Endothelial cell of umbilical vein (primary cell): ENCODE measurements around the gene NUP37. TPM values are rescaled to one million over a fixed set of nuclear protein-coding genes. Genes with fewer than 3 reads are reported as not detected.
A peak's percentile ranks its signal among the peaks of the same experiment; 100 is the strongest.

Experiments
- BruUV-seq: library from RNA; stranded (reverse); fragments of 400-500 nt; replicated peaks from 2 replicates; lab custom pipeline; 2021; lab: Mats Ljungman, UMichigan
- CTCF ChIA-PET: fragments of 300-600, 350-600 bp; sonication (Branson Sonifier 250); formaldehyde crosslinking; loops from one replicate; lab custom pipeline; 2021; ENCODE audit warnings: antibody characterized with exemption, inconsistent platforms; lab: Charles Lee
- POLR2A ChIA-PET: fragments of 300-600, 350-600 bp; sonication (Branson Sonifier 250); formaldehyde crosslinking; loops from one replicate; lab custom pipeline; 2021; ENCODE audit warnings: antibody characterized with exemption, inconsistent platforms; lab: Charles Lee
- DNase-seq: peaks from one replicate; pipeline ENCODE4 v3.0.0-alpha.2; 2011; ENCODE audit warnings: low read depth, low spot score
- FAIRE-seq: peaks from 2 replicates; lab custom pipeline; 2011; peaks lifted over from hg19 to GRCh38; lab: Jason Lieb, UNC
- H2AFZ ChIP-seq: 2 replicates; pipeline ENCODE4 v1.6.0; 2012; ENCODE audit warnings: low read depth, low read length, control low read depth, inconsistent platforms
- H3K27ac ChIP-seq: 2 replicates; pipeline ENCODE4 v1.5.1; 2011; ENCODE audit warnings: low read depth, mild to moderate bottlenecking, control low read depth, low read length, moderate library complexity; ENCODE audit not compliant: insufficient read depth
- H3K27me3 ChIP-seq, 2 experiments: 2 replicates each; pipeline versions ENCODE4 v1.6.0 to v1.6.1; 2011; ENCODE audit warnings: low read length in 2 of 2, mixed read lengths in 1 of 2; ENCODE audit not compliant: control insufficient read depth in 2 of 2, insufficient read depth in 2 of 2
- H3K36me3 ChIP-seq, 2 experiments: 2 replicates in 1 of 2; 3 replicates in 1 of 2; pipeline ENCODE4 v1.5.1; 2011; ENCODE audit warnings: low read length in 2 of 2, mild to moderate bottlenecking in 1 of 2, moderate library complexity in 1 of 2; ENCODE audit not compliant: control insufficient read depth in 2 of 2, insufficient read depth in 2 of 2; ENCODE audit errors: extremely low read depth in 1 of 2
- H3K4me1 ChIP-seq: 3 replicates; pipeline ENCODE4 v1.5.1; 2011; ENCODE audit warnings: mild to moderate bottlenecking, low read length; ENCODE audit not compliant: control insufficient read depth, insufficient read depth; ENCODE audit errors: extremely low read depth
- H3K4me2 ChIP-seq: 2 replicates; pipeline ENCODE4 v1.6.1; 2011; ENCODE audit warnings: low read length, control low read depth, mixed read lengths; ENCODE audit not compliant: insufficient read depth
- H3K4me3 ChIP-seq, 3 experiments: fragments of 200-600 bp in 1 of 3; sonication (generic), shearing (Covaris generic) in 1 of 3; replicated peaks in 1 of 3; 2 replicates each; pipeline ENCODE4 v1.5.1; 2011 to 2016; ENCODE audit warnings: control low read depth in 3 of 3, low read length in 3 of 3, mild to moderate bottlenecking in 2 of 3, inconsistent platforms in 1 of 3, low read depth in 1 of 3, moderate library complexity in 1 of 3; ENCODE audit not compliant: insufficient read depth in 1 of 3
- H3K79me2 ChIP-seq: 2 replicates; pipeline ENCODE4 v1.6.0; 2012; ENCODE audit warnings: low read length, inconsistent platforms; ENCODE audit not compliant: control insufficient read depth, insufficient read depth
- H3K9ac ChIP-seq: replicated peaks from 2 replicates; pipeline ENCODE3; 2011; ENCODE audit warnings: low read length, control low read depth; ENCODE audit not compliant: insufficient read depth; ENCODE audit errors: extremely low read depth
- H3K9me1 ChIP-seq: replicated peaks from 3 replicates; pipeline ENCODE4 v1.6.0; 2011; ENCODE audit warnings: mild to moderate bottlenecking, low read length; ENCODE audit not compliant: control insufficient read depth, insufficient read depth; ENCODE audit errors: extremely low read depth
- H3K9me3 ChIP-seq: replicated peaks from 2 replicates; pipeline ENCODE4 v1.5.1; 2012; ENCODE audit warnings: low read length, inconsistent platforms; ENCODE audit not compliant: control insufficient read depth, insufficient read depth
- H4K20me1 ChIP-seq: replicated peaks from 2 replicates; pipeline ENCODE3; 2011; ENCODE audit warnings: mild to moderate bottlenecking, low read length; ENCODE audit not compliant: control insufficient read depth, insufficient read depth; ENCODE audit errors: extremely low read depth
- EZH2 ChIP-seq: IDR thresholded peaks from 2 replicates; pipeline ENCODE4 v1.6.1; 2012; ENCODE audit warnings: borderline replicate concordance, low read depth, mild to moderate bottlenecking, moderate library complexity, low read length, inconsistent platforms; ENCODE audit not compliant: severe bottlenecking
- FOS ChIP-seq: IDR thresholded peaks from 2 replicates; pipeline ENCODE4 v1.6.1; 2011; ENCODE audit warnings: mild to moderate bottlenecking, low read length, moderate library complexity, borderline replicate concordance; ENCODE audit not compliant: insufficient read depth
- GATA2 ChIP-seq: IDR thresholded peaks from 2 replicates; pipeline ENCODE4 v1.7.0; 2011; ENCODE audit warnings: low read depth, mild to moderate bottlenecking, moderate library complexity, mixed read lengths, low read length; ENCODE audit not compliant: insufficient read length, insufficient read depth
- JUN ChIP-seq: IDR thresholded peaks from 2 replicates; pipeline ENCODE4 v1.6.1; 2011; ENCODE audit warnings: borderline replicate concordance, low read depth; ENCODE audit not compliant: insufficient read length, insufficient read depth
- MAX ChIP-seq: IDR thresholded peaks from 2 replicates; pipeline ENCODE4 v1.6.1; 2011; ENCODE audit not compliant: insufficient read depth, insufficient read length
- MYC ChIP-seq: IDR thresholded peaks from one replicate; pipeline ENCODE4 v1.6.1; 2011; ENCODE audit warnings: mild to moderate bottlenecking, low read depth, low read length
- POLR2A ChIP-seq: IDR thresholded peaks from 2 replicates; pipeline ENCODE4 v1.6.1; 2012; ENCODE audit warnings: low read depth, mild to moderate bottlenecking, control low read depth, low read length
- POLR2AphosphoS5 ChIP-seq: IDR thresholded peaks from 2 replicates; pipeline ENCODE4 v1.6.1; 2012; ENCODE audit warnings: low read depth, mild to moderate bottlenecking, control low read depth, low read length, moderate library complexity; ENCODE audit not compliant: insufficient read depth
- dilution Hi-C: fragments of 300-500 bp; cut with MboI; formaldehyde crosslinking; loops from one replicate; pipeline ENCODE4 v1.15.0; 2019; ENCODE audit warnings: low sequenced_read_pairs; ENCODE audit not compliant: extremely low pct_ligation_motif_present
- intact Hi-C: fragments of 100-400 bp; cut with micrococcal nuclease; formaldehyde crosslinking; loops from one replicate; pipeline ENCODE4 v1.10.0; 2022
- polyA plus RNA-seq, 4 experiments: library from polyadenylated mRNA; depleted of rRNA in 3 of 4; stranded (reverse) in 3 of 4; unstranded in 1 of 4; fragments of >200 nt; gene quantifications; 2 replicates each; pipeline versions ENCODE4 v1.2.1 to v1.2.3, GENCODE V29; 2011 to 2012; ENCODE audit warnings: missing spikeins in 1 of 4
- total RNA-seq: library from RNA; stranded (reverse); gene quantifications from 2 replicates; pipeline ENCODE4 v1.2.3, GENCODE V29; 2021
- TF ChIP-seq, protein P1 (sequence below), 2 donors: IDR thresholded peaks; 1 replicate in 1 of 2; 2 replicates in 1 of 2; pipeline ENCODE4 v1.5.1; 2011; ENCODE audit warnings: low read length in 2 of 2, mild to moderate bottlenecking in 2 of 2, moderate library complexity in 2 of 2, control low read depth in 1 of 2, inconsistent platforms in 1 of 2, low read depth in 1 of 2; ENCODE audit not compliant: insufficient read depth in 1 of 2; ENCODE audit errors: extremely low read depth in 1 of 2

The NUP37 gene
- total and polyA plus RNA-seq, 2 donors (not counting 3 experiments of a cell fraction or from before 2014, with no cell fraction given) = 25.0 to 46.8 TPM

GRCh38 chr12:102120886-102121285 is 972 bp upstream of the NUP37 start:
- POLR2A ChIA-PET = no interaction called here
- CTCF ChIA-PET = interaction anchor here (1.6 to 2.6 kb wide), 3 partner anchors 23 to 363 kb away, joined by 3 to 21 read pairs (median 5); no protein-coding TSS in a partner anchor
- Histone ChIP-seq H4K20me1 (no peaks in the 10 kb centered on the region), H3K4me1 (peaks cover 17% of the 10 kb centered on the region), H3K9me3 (no peaks in the 10 kb centered on the region), H3K79me2 (peaks cover 41% of the 10 kb centered on the region), H3K36me3 (peaks cover 0 to 6% of the 10 kb centered on the region in 2 experiments), H3K9me1 (no peaks in the 10 kb centered on the region), H2AFZ (peak overlapping the region; percentile 99), H3K9ac (peak overlapping the region; percentile 87), H3K27ac (peak overlapping the region; percentile 73), H3K4me3 (peak overlapping the region; percentile 67 to 96 (median 89)), H3K27me3 (no peaks in the 10 kb centered on the region), H3K4me2 (peak overlapping the region; percentile 77)
- FAIRE-seq (peak; percentile 48), DNase-seq (peak; percentile 27)
- dilution Hi-C loops = no loop called here
- BruUV-seq = no TSS peak
- intact Hi-C loops = loop anchor here (1.0 to 10.0 kb wide), 6 partner anchors 22 to 363 kb away; no protein-coding TSS in a partner anchor
- TF ChIP-seq MAX = peak; percentile 18
- no peak for TF ChIP-seq JUN

- TF ChIP-seq, protein P1, sequence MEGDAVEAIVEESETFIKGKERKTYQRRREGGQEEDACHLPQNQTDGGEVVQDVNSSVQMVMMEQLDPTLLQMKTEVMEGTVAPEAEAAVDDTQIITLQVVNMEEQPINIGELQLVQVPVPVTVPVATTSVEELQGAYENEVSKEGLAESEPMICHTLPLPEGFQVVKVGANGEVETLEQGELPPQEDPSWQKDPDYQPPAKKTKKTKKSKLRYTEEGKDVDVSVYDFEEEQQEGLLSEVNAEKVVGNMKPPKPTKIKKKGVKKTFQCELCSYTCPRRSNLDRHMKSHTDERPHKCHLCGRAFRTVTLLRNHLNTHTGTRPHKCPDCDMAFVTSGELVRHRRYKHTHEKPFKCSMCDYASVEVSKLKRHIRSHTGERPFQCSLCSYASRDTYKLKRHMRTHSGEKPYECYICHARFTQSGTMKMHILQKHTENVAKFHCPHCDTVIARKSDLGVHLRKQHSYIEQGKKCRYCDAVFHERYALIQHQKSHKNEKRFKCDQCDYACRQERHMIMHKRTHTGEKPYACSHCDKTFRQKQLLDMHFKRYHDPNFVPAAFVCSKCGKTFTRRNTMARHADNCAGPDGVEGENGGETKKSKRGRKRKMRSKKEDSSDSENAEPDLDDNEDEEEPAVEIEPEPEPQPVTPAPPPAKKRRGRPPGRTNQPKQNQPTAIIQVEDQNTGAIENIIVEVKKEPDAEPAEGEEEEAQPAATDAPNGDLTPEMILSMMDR (IDR thresholded peaks at IDR 0.05; ENCODE audit: extremely low read depth in 1 of 2, insufficient read depth in 1 of 2, low read depth in 1 of 2, low read length in 2 of 2) = no peak
- TF ChIP-seq POLR2AphosphoS5 (no peak), MAX (no peak), POLR2A (no peak), MYC (no peak), JUN (no peak), FOS (no peak), GATA2 (no peak), EZH2 (no peak)
- Histone ChIP-seq H3K36me3 (peaks cover 0 to 6% of the 10 kb centered on the region in 2 experiments), H3K4me2 (peak overlapping the region; percentile 77), H3K27me3 (no peaks in the 10 kb centered on the region), H4K20me1 (no peaks in the 10 kb centered on the region), H3K9me3 (no peaks in the 10 kb centered on the region), H3K9ac (peak overlapping the region; percentile 87), H3K27ac (peak overlapping the region; percentile 73), H2AFZ (peak overlapping the region; percentile 99), H3K9me1 (no peaks in the 10 kb centered on the region), H3K4me1 (peaks cover 17% of the 10 kb centered on the region), H3K4me3 (peak overlapping the region; percentile 67 to 96 (median 89)), H3K79me2 (peaks cover 41% of the 10 kb centered on the region)
- TSS peak; percentile 69 for BruUV-seq
- FAIRE-seq (no peak), DNase-seq (no peak)
- CTCF ChIA-PET = interaction anchor here (1.6 to 2.6 kb wide), 2 partner anchors 22 to 364 kb away, joined by 3 to 21 read pairs; no protein-coding TSS in a partner anchor
- dilution Hi-C loops = no loop called here
- POLR2A ChIA-PET = no interaction called here
- intact Hi-C loops = loop anchor here (1.0 to 10.0 kb wide), 6 partner anchors 22 to 364 kb away; no protein-coding TSS in a partner anchor
These were observed 605 bp upstream of the NUP37 start for GRCh38 chr12:102120564-102120873.
